ENCODE measurements around the gene UBALD2. TPM values are rescaled to one million over a fixed set of nuclear protein-coding genes. Genes with fewer than 3 reads are reported as not detected.
"Not testable (repeated sequence)": the region's sequence is repeated elsewhere in the genome, so short reads cannot be mapped to it uniquely, and the experiment has no call there.

Gene UBALD2
- total RNA-seq, 1 donor from 2014 or later, result 3.4 TPM

GRCh38 chr17:76255801-76256429 lies 9.2 kb upstream of the UBALD2 start:
- no peak for FAIRE-seq

GRCh38 chr17:76256430-76257050 lies 8.6 kb upstream of the UBALD2 start:
- H3K27me3 ChIP-seq (ENCODE audit: control insufficient read depth, insufficient read depth, low read length); H3K4me3 ChIP-seq (ENCODE audit: low read depth, low read length); FAIRE-seq; H3K36me3 ChIP-seq (ENCODE audit: control insufficient read depth, insufficient read depth, low read length); DNase-seq (ENCODE audit: low read depth): not testable (repeated sequence)

More at GRCh38 chr17:76255801-76256429, 9.2 kb upstream of the UBALD2 start:
- Histone ChIP-seq H3K36me3 (ENCODE audit: control insufficient read depth, insufficient read depth, low read length) (no peaks in the 10 kb centered on the region), H3K4me3 (ENCODE audit: low read depth, low read length) (no peak overlapping the region), H3K27me3 (ENCODE audit: control insufficient read depth, insufficient read depth, low read length) (no peaks in the 10 kb centered on the region)
- DNase-seq (ENCODE audit: low read depth), result no peak
- TF ChIP-seq CTCF (IDR thresholded peaks at IDR 0.05; ENCODE audit: insufficient read depth, low read length, severe bottlenecking), result no peak

GRCh38 chr17:76260220-76260619 lies 4.9 kb upstream of the UBALD2 start:
- no peak overlapping the region for H3K4me3 ChIP-seq (ENCODE audit: low read depth, low read length)
- no peak for TF ChIP-seq CTCF (IDR thresholded peaks at IDR 0.05; ENCODE audit: insufficient read depth, low read length, severe bottlenecking)
- FAIRE-seq (no peak), DNase-seq (ENCODE audit: low read depth) (no peak)
- no peaks in the 10 kb centered on the region for H3K27me3 ChIP-seq (ENCODE audit: control insufficient read depth, insufficient read depth, low read length)
- no peaks in the 10 kb centered on the region for H3K36me3 ChIP-seq (ENCODE audit: control insufficient read depth, insufficient read depth, low read length)

- no peak overlapping the region for H3K4me3 ChIP-seq (ENCODE audit: low read depth, low read length)
- no peak for FAIRE-seq
Measured at GRCh38 chr17:76260669-76261068, 4.5 kb upstream of the UBALD2 start.

GRCh38 chr17:76261421-76262215 lies 3.5 kb upstream of the UBALD2 start:
- FAIRE-seq (no peak), DNase-seq (ENCODE audit: low read depth) (peak; percentile 32)
- H3K27me3 ChIP-seq (ENCODE audit: control insufficient read depth, insufficient read depth, low read length), result no peaks in the 10 kb centered on the region
- no peaks in the 10 kb centered on the region for H3K36me3 ChIP-seq (ENCODE audit: control insufficient read depth, insufficient read depth, low read length)
- no peak overlapping the region for H3K4me3 ChIP-seq (ENCODE audit: low read depth, low read length)
- TF ChIP-seq CTCF (IDR thresholded peaks at IDR 0.05; ENCODE audit: insufficient read depth, low read length, severe bottlenecking), result no peak

More at GRCh38 chr17:76260669-76261068, 4.5 kb upstream of the UBALD2 start:
- no peak for TF ChIP-seq CTCF (IDR thresholded peaks at IDR 0.05; ENCODE audit: insufficient read depth, low read length, severe bottlenecking)
- H3K36me3 ChIP-seq (ENCODE audit: control insufficient read depth, insufficient read depth, low read length), result no peaks in the 10 kb centered on the region
- DNase-seq (ENCODE audit: low read depth), result no peak
- no peaks in the 10 kb centered on the region for H3K27me3 ChIP-seq (ENCODE audit: control insufficient read depth, insufficient read depth, low read length)

GRCh38 chr17:76262732-76263344 lies 2.3 kb upstream of the UBALD2 start:
- no peak for TF ChIP-seq CTCF (IDR thresholded peaks at IDR 0.05; ENCODE audit: insufficient read depth, low read length, severe bottlenecking)

More at GRCh38 chr17:76262732-76263344, 2.3 kb upstream of the UBALD2 start:
- H3K4me3 ChIP-seq (ENCODE audit: low read depth, low read length), result no peak overlapping the region
- no peaks in the 10 kb centered on the region for H3K27me3 ChIP-seq (ENCODE audit: control insufficient read depth, insufficient read depth, low read length)
- DNase-seq (ENCODE audit: low read depth), result peak; percentile 63
- no peaks in the 10 kb centered on the region for H3K36me3 ChIP-seq (ENCODE audit: control insufficient read depth, insufficient read depth, low read length)
- no peak for FAIRE-seq

Data from bronchial epithelial cell (primary cell).